Sigmoid colon (tissue), 4 donors: ENCODE measurements around the gene DCDC1.

Experiments used
- CTCF ChIP-seq, 4 experiments: fragments of 450-650 bp in 3 of 4; fragments of 200-600 bp in 1 of 4; IDR thresholded peaks; one replicate each; pipeline ENCODE4 v1.5.1; 2016 to 2019; ENCODE audit warnings: antibody characterized with exemption in 4 of 4, mild to moderate bottlenecking in 3 of 4, moderate library complexity in 2 of 4
- EP300 ChIP-seq, 4 donors: sonication (generic); formaldehyde crosslinking; IDR thresholded peaks; one replicate each; pipeline ENCODE4 v1.6.1; 2017; ENCODE audit warnings: antibody characterized with exemption in 4 of 4
- POLR2A ChIP-seq, 2 donors: fragments of 450-650 bp; IDR thresholded peaks; one replicate each; pipeline ENCODE4 v1.6.1; 2016; ENCODE audit warnings: antibody characterized with exemption in 2 of 2, mild to moderate bottlenecking in 2 of 2, moderate library complexity in 2 of 2
- POLR2AphosphoS5 ChIP-seq, 4 donors: sonication (generic); formaldehyde crosslinking; IDR thresholded peaks; one replicate each; pipeline ENCODE4 v1.6.1; 2017; ENCODE audit warnings: antibody characterized with exemption in 4 of 4

GRCh38 chr11:31247321-31247720 is 122.2 kb downstream of the DCDC1 start:
- TF ChIP-seq POLR2AphosphoS5 (IDR thresholded peaks at IDR 0.05) (no peak), CTCF (IDR thresholded peaks at IDR 0.05) (no peak), EP300 (IDR thresholded peaks at IDR 0.05) (no peak), POLR2A (IDR thresholded peaks at IDR 0.05) (no peak)
